Measurements from ENCODE around the gene ZNF718. TPM values are rescaled to one million over a fixed set of nuclear protein-coding genes. Genes with fewer than 3 reads are reported as not detected.

The ZNF718 gene
- polyA plus RNA-seq, 1 donor from 2014 or later: 11.4 TPM

DNA sequence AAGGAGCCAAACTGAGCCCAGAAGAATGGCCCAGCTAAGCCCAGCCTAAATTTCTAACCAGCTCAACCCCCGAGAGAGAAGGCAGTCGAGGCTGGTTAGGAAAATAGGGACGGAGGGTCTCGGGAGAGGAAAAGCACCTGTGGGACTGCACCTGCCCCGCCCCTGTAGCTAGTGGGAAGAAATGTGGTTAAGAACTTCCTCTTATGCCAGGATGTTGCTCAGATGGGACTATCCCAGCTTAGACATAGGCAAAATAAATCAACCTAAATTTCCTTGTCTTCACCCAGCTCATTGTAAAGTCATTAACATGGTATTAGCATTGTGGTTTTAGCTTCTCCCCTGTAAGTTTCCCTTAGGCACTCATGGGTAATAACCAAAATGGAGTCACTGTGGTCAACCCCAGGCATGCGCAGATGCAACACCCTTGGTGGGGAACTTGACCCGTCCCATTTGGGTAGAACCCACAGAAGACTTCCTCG lies 86.8 kb downstream of the ZNF718 start:
- no peaks in the 10 kb centered on the region for H3K36me3 ChIP-seq (ENCODE audit: insufficient read depth, low read length)
- H3K4me3 ChIP-seq (ENCODE audit: low read length): no peak overlapping the region
- no peaks in the 10 kb centered on the region for H4K20me1 ChIP-seq (ENCODE audit: insufficient read depth)
- no peaks in the 10 kb centered on the region for H3F3A ChIP-seq (ENCODE audit: insufficient read depth, low read length, poor library complexity, severe bottlenecking)
- no peaks in the 10 kb centered on the region for H3K9me3 ChIP-seq (ENCODE audit: low read length)
- no peak overlapping the region for H3K27ac ChIP-seq (ENCODE audit: low read length)
- H3K79me2 ChIP-seq (replicated peaks; ENCODE audit: insufficient read depth, low read length): no peaks in the 10 kb centered on the region
- H3K4me2 ChIP-seq (ENCODE audit: low read length): no peak overlapping the region
- H3K9me2 ChIP-seq (ENCODE audit: insufficient read depth, low read length): no peaks in the 10 kb centered on the region
- no peak overlapping the region for H2AFZ ChIP-seq (ENCODE audit: low read depth, low read length)
- no peak for TF ChIP-seq REST (IDR thresholded peaks at IDR 0.05; ENCODE audit: borderline replicate concordance)
- TF ChIP-seq, protein P1, sequence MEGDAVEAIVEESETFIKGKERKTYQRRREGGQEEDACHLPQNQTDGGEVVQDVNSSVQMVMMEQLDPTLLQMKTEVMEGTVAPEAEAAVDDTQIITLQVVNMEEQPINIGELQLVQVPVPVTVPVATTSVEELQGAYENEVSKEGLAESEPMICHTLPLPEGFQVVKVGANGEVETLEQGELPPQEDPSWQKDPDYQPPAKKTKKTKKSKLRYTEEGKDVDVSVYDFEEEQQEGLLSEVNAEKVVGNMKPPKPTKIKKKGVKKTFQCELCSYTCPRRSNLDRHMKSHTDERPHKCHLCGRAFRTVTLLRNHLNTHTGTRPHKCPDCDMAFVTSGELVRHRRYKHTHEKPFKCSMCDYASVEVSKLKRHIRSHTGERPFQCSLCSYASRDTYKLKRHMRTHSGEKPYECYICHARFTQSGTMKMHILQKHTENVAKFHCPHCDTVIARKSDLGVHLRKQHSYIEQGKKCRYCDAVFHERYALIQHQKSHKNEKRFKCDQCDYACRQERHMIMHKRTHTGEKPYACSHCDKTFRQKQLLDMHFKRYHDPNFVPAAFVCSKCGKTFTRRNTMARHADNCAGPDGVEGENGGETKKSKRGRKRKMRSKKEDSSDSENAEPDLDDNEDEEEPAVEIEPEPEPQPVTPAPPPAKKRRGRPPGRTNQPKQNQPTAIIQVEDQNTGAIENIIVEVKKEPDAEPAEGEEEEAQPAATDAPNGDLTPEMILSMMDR (IDR thresholded peaks at IDR 0.05; ENCODE audit: poor library complexity, severe bottlenecking): no peak
- no peak for TF ChIP-seq RAD21 (conservative IDR thresholded peaks at IDR 0.05)
- TF ChIP-seq SMC3 (conservative IDR thresholded peaks at IDR 0.05; ENCODE audit: poor library complexity): no peak
- no peak for TF ChIP-seq MXI1 (conservative IDR thresholded peaks at IDR 0.05; ENCODE audit: poor library complexity, severe bottlenecking)
- no peak for TF ChIP-seq EP300 (conservative IDR thresholded peaks at IDR 0.05; ENCODE audit: poor library complexity, severe bottlenecking)
- TF ChIP-seq TAF1 (IDR thresholded peaks at IDR 0.05; ENCODE audit: low read depth): no peak
- TF ChIP-seq POLR2AphosphoS5 (IDR thresholded peaks at IDR 0.05): no peak
- no peak for TF ChIP-seq EZH2 (IDR thresholded peaks at IDR 0.05; ENCODE audit: borderline replicate concordance, insufficient read depth, low read length, poor library complexity, severe bottlenecking)
- no peak overlapping the region for H3K9ac ChIP-seq (ENCODE audit: low read length)
- no peaks in the 10 kb centered on the region for H3K27me3 ChIP-seq (ENCODE audit: insufficient read depth, low read depth, low read length)

GRCh38 chr4:212438-213188 lies 88.3 kb downstream of the ZNF718 start:
- Histone ChIP-seq H3K36me3 (ENCODE audit: insufficient read depth, low read length) (no peaks in the 10 kb centered on the region), H3K27ac (ENCODE audit: low read length) (peak overlapping the region; percentile 67), H3K79me2 (replicated peaks; ENCODE audit: insufficient read depth, low read length) (no peaks in the 10 kb centered on the region), H3K4me3 (ENCODE audit: low read length) (peak overlapping the region; percentile 77), H3K9me3 (ENCODE audit: low read length) (peaks cover 5% of the 10 kb centered on the region), H2AFZ (ENCODE audit: low read depth, low read length) (peak overlapping the region; percentile 56), H3K9me2 (ENCODE audit: insufficient read depth, low read length) (no peaks in the 10 kb centered on the region), H3K27me3 (ENCODE audit: insufficient read depth, low read depth, low read length) (no peaks in the 10 kb centered on the region), H3F3A (ENCODE audit: insufficient read depth, low read length, poor library complexity, severe bottlenecking) (no peaks in the 10 kb centered on the region), H3K4me2 (ENCODE audit: low read length) (no peak overlapping the region), H4K20me1 (ENCODE audit: insufficient read depth) (no peaks in the 10 kb centered on the region), H3K9ac (ENCODE audit: low read length) (peak overlapping the region; percentile 73)
- TF ChIP-seq EZH2 (IDR thresholded peaks at IDR 0.05; ENCODE audit: borderline replicate concordance, insufficient read depth, low read length, poor library complexity, severe bottlenecking): no peak
- TF ChIP-seq REST (IDR thresholded peaks at IDR 0.05; ENCODE audit: borderline replicate concordance): peak; percentile 38
- TF ChIP-seq TAF1 (IDR thresholded peaks at IDR 0.05; ENCODE audit: low read depth): no peak
- peak; percentile 8 for TF ChIP-seq SMC3 (conservative IDR thresholded peaks at IDR 0.05; ENCODE audit: poor library complexity)
- peak; percentile 29 for TF ChIP-seq EP300 (conservative IDR thresholded peaks at IDR 0.05; ENCODE audit: poor library complexity, severe bottlenecking)
- TF ChIP-seq, protein P1 (IDR thresholded peaks at IDR 0.05; ENCODE audit: poor library complexity, severe bottlenecking): no peak
- TF ChIP-seq POLR2AphosphoS5 (IDR thresholded peaks at IDR 0.05): peak; percentile 80
- TF ChIP-seq RAD21 (conservative IDR thresholded peaks at IDR 0.05): no peak
- peak; percentile 46 for TF ChIP-seq MXI1 (conservative IDR thresholded peaks at IDR 0.05; ENCODE audit: poor library complexity, severe bottlenecking)
